ENCODE measurements around the gene TRIM27.

GRCh38 chr6:28923318-28924102, at the start of gene TRIM27:
- TF ChIP-seq POLR2AphosphoS5 (IDR thresholded peaks at IDR 0.05; ENCODE audit: low read depth, low read length) (peak; percentile 98), FOXP2 (optimal IDR thresholded peaks at IDR 0.05; ENCODE audit: borderline replicate concordance, extremely low read depth, extremely low read length, insufficient read depth) (no peak), REST (IDR thresholded peaks at IDR 0.05; ENCODE audit: insufficient read depth in 1 of 2, low read depth in 2 of 2, low read length in 2 of 2) (peak; percentile 8 to 71; a peak in 2 of 4 replicates), TAF1 (IDR thresholded peaks at IDR 0.05; ENCODE audit: borderline replicate concordance, insufficient read depth, low read length) (peak; percentile 97; the same call in 1 of the 2 replicates), SIN3A (IDR thresholded peaks at IDR 0.05; ENCODE audit: borderline replicate concordance, insufficient read depth, low read length) (peak; percentile 90; the same call in 1 of the 2 replicates)
